HG03103 (cell line): ENCODE data around the gene ASCL3.
"Not testable (repeated sequence)": the region's sequence is repeated elsewhere in the genome, so short reads cannot be mapped to it uniquely, and the experiment has no call there.

Experiments used
- ATAC-seq: cut with Tn5 transposase; IDR thresholded peaks from one replicate; pipeline ENCODE4 v1.9.1; 2021; ENCODE audit warnings: low read depth; ENCODE audit not compliant: unreplicated experiment

Gene ASCL3

GRCh38 chr11:8911029-8911823 is 31.6 kb downstream of the ASCL3 start, which contains the start of gene AKIP1:
Gene AKIP1 (plus strand): TSS chr11:8911189. CDS start chr11:8911450, 261 bp downstream.
- peak; percentile 68 for ATAC-seq

GRCh38 chr11:8910649-8911026 is 32.2 kb downstream of the ASCL3 start:
- ATAC-seq = no peak

- ATAC-seq = no peak
These were observed 34.7 kb downstream of the ASCL3 start for GRCh38 chr11:8908099-8908498.

- ATAC-seq = no peak
These were observed 35.7 kb downstream of the ASCL3 start for GRCh38 chr11:8907116-8907515.

- ATAC-seq = no peak
These were observed 37.2 kb downstream of the ASCL3 start for GRCh38 chr11:8905528-8906165.

GRCh38 chr11:8899119-8899753 is 43.6 kb downstream of the ASCL3 start:
- no peak for ATAC-seq

- ATAC-seq = not testable (repeated sequence)
These were observed 51.6 kb downstream of the ASCL3 start for GRCh38 chr11:8891185-8891584.
